Activated CD8-positive, alpha-beta memory T cell treated with anti-CD3 and anti-CD28 coated beads, Interleukin-2, amount 10 ng/mL, durations not matched to agents 7 days and 5 days (primary cell): Measurements from ENCODE around the gene ZNF254. TPM values are rescaled to one million over a fixed set of nuclear protein-coding genes. Genes with fewer than 3 reads are reported as not detected.
"Not testable (repeated sequence)": the region's sequence is repeated elsewhere in the genome, so short reads cannot be mapped to it uniquely, and the experiment has no call there.

Source experiments
- ATAC-seq: fragments of 150-1000 bp; cut with Tn5 transposase; one replicate; pipeline ENCODE4 v1.10.0; 2021; ENCODE audit warnings: moderate library complexity
- CTCF ChIA-PET: fragments of 350-600 bp; sonication (Branson Sonifier 250); formaldehyde crosslinking; loops from one replicate; lab custom pipeline; 2021; ENCODE audit warnings: antibody characterized with exemption; lab: Charles Lee
- DNase-seq: peaks from one replicate; pipeline ENCODE4 v3.0.0-alpha.2; 2020
- H3K27ac Mint-ChIP-seq: one replicate; pipeline ENCODE4 v1.8.0; 2021; ENCODE audit warnings: mild to moderate bottlenecking, mixed read lengths
- H3K27me3 Mint-ChIP-seq: one replicate; pipeline ENCODE4 v1.8.0; 2021; ENCODE audit warnings: mixed read lengths
- H3K36me3 Mint-ChIP-seq: one replicate; pipeline ENCODE4 v1.8.0; 2021; ENCODE audit warnings: mild to moderate bottlenecking, mixed read lengths
- H3K4me1 Mint-ChIP-seq: one replicate; pipeline ENCODE4 v1.8.0; 2021; ENCODE audit warnings: mixed read lengths
- H3K4me3 Mint-ChIP-seq: one replicate; pipeline ENCODE4 v1.8.0; 2021; ENCODE audit warnings: mild to moderate bottlenecking, moderate library complexity, mixed read lengths
- H3K9me3 Mint-ChIP-seq: one replicate; pipeline ENCODE4 v1.8.0; 2022; ENCODE audit warnings: low read depth, mixed read lengths
- total RNA-seq, 2 experiments: library from RNA; stranded (reverse); gene quantifications; one replicate each; pipeline ENCODE4 v1.2.3, GENCODE V29; 2021

ZNF254 gene
- total RNA-seq, 2 experiments from 2014 or later: 9.9 to 13.7 TPM

DNA sequence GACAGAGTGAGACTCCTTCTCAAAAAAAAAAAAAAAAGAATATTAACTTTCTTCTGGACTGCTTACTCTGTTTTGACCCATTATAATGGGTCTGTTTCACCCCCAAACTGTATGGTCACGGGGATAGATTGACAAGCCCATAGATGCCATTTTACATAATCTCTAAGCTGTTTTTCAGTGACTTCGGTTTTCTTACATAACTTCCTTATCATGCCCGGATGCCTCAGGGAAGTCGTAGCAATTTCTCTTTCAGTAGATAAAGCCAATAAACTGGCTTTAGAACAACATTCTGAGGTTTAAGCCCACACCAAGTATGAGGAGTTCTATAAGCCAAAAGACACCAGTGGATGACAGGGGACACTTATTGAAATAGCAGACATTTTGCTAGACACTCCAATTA lies 5.9 kb upstream of the ZNF254 start:
- peaks cover 12% of the 10 kb centered on the region for H3K9me3 Mint-ChIP-seq
- no peaks in the 10 kb centered on the region for H3K4me1 Mint-ChIP-seq
- H3K27me3 Mint-ChIP-seq: no peaks in the 10 kb centered on the region
- ATAC-seq (no peak), DNase-seq (no peak)
- no peak overlapping the region for H3K27ac Mint-ChIP-seq
- H3K36me3 Mint-ChIP-seq: peaks cover 29% of the 10 kb centered on the region
- CTCF ChIA-PET: no interaction called here
- no peak overlapping the region for H3K4me3 Mint-ChIP-seq

DNA sequence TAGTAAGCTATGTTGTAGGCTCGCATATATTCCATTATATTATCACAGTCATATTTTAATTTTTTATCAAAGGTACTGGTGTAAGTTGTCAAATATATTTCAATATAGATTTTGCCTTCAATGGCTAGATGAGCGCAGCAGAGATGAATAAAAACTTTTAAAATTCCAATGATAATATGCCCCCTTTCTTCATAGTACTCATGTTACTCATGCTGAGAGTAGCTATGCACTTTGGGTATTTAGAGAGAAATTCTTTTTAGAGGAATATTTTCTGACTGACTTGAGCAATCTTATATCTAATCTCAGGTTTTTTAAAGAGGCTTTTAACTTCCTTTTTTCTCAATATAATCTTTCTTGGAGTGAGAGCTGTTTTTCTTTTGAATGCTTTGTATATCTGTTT lies 11.4 kb downstream of the ZNF254 start:
- ATAC-seq: no peak
- H3K4me1 Mint-ChIP-seq: peaks cover 9% of the 10 kb centered on the region
- H3K4me3 Mint-ChIP-seq: no peak overlapping the region
- no peak overlapping the region for H3K27ac Mint-ChIP-seq
- H3K9me3 Mint-ChIP-seq: peaks cover 24% of the 10 kb centered on the region
- CTCF ChIA-PET: no interaction called here
- peaks cover 77% of the 10 kb centered on the region for H3K36me3 Mint-ChIP-seq
- no peak for DNase-seq
- no peaks in the 10 kb centered on the region for H3K27me3 Mint-ChIP-seq

DNA sequence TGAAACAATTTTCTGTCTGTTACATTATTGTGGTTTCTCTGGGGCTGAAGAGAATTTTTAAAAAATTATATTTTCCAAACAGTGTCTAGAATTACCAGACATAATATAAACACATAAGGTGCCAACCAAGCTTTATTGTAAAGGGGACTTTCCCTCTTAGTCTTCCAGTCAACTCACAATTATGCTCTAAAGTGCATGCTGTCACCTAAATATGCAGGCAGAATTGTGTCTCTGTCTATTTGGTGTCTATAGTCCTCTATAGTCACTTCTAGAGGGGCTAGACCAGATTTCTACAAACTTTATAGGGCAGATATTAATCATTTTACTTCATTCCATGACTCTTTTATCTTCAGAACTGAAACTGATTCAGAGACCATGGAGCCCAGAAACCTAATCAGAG lies 12.8 kb downstream of the ZNF254 start:
- no peaks in the 10 kb centered on the region for H3K27me3 Mint-ChIP-seq
- ATAC-seq (no peak), DNase-seq (no peak)
- CTCF ChIA-PET: no interaction called here
- no peak overlapping the region for H3K4me3 Mint-ChIP-seq
- peaks cover 5% of the 10 kb centered on the region for H3K4me1 Mint-ChIP-seq
- peaks cover 81% of the 10 kb centered on the region for H3K36me3 Mint-ChIP-seq
- H3K27ac Mint-ChIP-seq: no peak overlapping the region
- peaks cover 22% of the 10 kb centered on the region for H3K9me3 Mint-ChIP-seq

DNA sequence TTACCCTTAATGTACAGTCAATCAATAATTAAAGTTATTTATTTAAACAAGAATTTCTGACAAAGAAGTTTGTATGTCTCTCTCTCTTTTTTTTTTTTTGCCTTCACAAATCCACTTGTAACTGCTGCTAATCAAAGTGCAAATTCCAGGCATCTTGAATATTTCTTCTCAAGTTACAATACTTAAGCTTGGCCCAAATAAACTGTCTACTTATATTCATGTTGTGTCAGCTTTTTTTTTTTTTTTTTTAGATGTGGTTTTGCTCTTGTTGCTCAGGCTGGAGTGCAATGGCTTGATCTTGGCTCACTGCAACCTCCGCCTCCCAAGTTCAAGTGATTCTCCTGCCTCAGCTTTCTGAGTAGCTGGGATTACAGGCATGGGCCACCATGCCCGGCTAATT lies 13.6 kb downstream of the ZNF254 start:
- Mint-ChIP-seq H3K36me3 (peaks cover 81% of the 10 kb centered on the region), H3K9me3 (peaks cover 18% of the 10 kb centered on the region)

DNA sequence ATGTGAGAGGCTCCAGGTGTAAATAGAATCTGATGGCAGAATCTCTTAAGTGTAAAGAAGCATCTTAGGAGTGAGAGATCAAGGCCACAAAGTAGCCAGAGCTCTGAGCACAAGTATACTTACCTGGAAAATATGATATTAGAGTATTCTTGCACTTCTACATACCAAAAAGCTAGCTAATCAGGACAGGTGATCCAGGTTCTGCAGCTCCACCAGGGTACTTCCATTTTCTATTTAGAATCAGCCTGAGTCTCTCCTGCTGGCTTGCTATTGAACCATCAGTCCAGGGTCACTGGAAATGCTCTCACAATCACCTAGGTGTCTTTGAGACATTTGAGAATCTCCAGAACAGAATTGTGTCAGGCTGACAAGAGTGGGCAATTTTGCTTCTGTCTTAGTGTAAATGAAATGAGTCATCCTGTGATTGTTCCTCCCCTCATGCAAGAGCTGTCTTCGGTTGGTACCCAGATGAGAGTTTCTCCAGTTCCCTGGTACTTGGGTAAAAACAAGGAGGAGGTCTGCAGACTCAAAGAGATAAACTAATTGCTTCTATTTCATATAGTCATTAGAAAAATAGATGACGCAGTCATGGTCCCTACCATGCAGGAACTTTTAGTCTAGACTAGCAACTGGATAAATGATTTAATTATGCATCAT lies 14.6 kb downstream of the ZNF254 start:
- no peaks in the 10 kb centered on the region for H3K27me3 Mint-ChIP-seq
- CTCF ChIA-PET: no interaction called here
- H3K4me1 Mint-ChIP-seq: no peaks in the 10 kb centered on the region
- peaks cover 80% of the 10 kb centered on the region for H3K36me3 Mint-ChIP-seq
- peaks cover 20% of the 10 kb centered on the region for H3K9me3 Mint-ChIP-seq
- H3K27ac Mint-ChIP-seq: no peak overlapping the region
- no peak overlapping the region for H3K4me3 Mint-ChIP-seq
- DNase-seq (no peak), ATAC-seq (no peak)

More for the DNA sequence above, 13.6 kb downstream of the ZNF254 start:
- H3K4me1 Mint-ChIP-seq, H3K27ac Mint-ChIP-seq, ATAC-seq, DNase-seq, H3K27me3 Mint-ChIP-seq, CTCF ChIA-PET, H3K4me3 Mint-ChIP-seq: not testable (repeated sequence)

DNA sequence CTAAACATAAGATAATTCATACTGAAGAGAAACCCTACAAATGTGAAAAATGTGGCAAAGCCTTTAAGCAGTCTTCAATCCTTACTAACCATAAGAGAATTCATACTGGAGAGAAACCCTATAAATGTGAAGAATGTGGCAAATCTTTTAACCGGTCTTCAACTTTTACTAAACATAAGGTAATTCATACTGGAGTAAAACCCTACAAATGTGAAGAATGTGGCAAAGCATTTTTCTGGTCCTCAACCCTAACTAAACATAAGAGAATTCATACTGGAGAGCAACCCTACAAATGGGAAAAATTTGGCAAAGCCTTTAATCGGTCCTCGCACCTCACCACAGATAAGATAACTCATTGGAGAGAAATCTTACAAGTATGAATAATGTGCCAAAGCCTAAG lies 40.6 kb downstream of the ZNF254 start:
- peaks cover 73% of the 10 kb centered on the region for H3K36me3 Mint-ChIP-seq
- H3K9me3 Mint-ChIP-seq: peaks cover 42% of the 10 kb centered on the region
- no peaks in the 10 kb centered on the region for H3K4me1 Mint-ChIP-seq
- no peak for DNase-seq
- no peak for ATAC-seq
- H3K4me3 Mint-ChIP-seq: no peak overlapping the region
- no peaks in the 10 kb centered on the region for H3K27me3 Mint-ChIP-seq
- CTCF ChIA-PET: no interaction called here
- no peak overlapping the region for H3K27ac Mint-ChIP-seq

DNA sequence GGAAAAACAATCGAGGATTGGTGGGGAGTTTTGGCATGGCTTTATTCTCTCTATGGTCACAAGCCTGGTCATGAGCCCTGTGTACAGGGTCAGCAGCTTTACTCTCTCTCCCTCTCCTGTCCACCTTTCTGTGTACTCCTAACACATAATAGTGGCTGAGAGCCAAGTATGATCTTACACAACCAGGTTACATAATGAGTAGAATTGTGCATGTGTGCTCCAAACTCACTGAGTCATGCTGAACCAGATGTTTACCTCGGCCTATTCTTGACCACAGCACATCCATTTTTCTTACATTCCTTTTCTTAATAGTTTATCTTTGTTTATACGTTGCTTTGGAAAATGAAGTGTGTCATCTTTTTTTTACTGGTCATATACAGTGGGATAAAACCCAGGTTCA lies 53.1 kb downstream of the ZNF254 start:
- Mint-ChIP-seq H3K27me3 (no peaks in the 10 kb centered on the region), H3K36me3 (peaks cover 26% of the 10 kb centered on the region), H3K9me3 (peaks cover 39% of the 10 kb centered on the region), H3K27ac (no peak overlapping the region), H3K4me3 (no peak overlapping the region), H3K4me1 (no peaks in the 10 kb centered on the region)
- ATAC-seq (no peak), DNase-seq (no peak)
- CTCF ChIA-PET: no interaction called here

DNA sequence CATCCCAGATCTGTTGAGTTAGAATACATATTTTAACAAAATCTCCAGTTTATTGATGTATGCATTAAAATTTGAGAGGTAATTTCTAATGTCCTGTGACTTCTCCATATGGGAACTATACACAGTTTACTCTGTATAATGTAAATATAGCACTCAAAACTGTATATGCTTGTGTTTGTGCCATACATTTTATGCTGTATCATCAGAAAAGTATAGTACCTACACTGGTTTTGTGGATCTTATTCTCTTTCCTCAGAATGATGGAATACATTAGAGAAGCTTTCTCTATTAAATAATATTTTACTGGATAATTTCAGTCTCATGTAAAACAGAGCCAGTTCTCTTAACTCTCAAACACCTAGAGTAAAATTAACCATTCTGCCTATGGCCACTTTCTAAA lies 53.6 kb downstream of the ZNF254 start:
- peaks cover 24% of the 10 kb centered on the region for H3K36me3 Mint-ChIP-seq
- H3K27ac Mint-ChIP-seq: no peak overlapping the region
- CTCF ChIA-PET: interaction anchor here (1.0 kb wide), 1 partner anchor 20 kb away, joined by 3 read pairs; no protein-coding TSS in a partner anchor
- ATAC-seq: no peak
- no peaks in the 10 kb centered on the region for H3K27me3 Mint-ChIP-seq
- no peak for DNase-seq
- H3K4me3 Mint-ChIP-seq: no peak overlapping the region
- no peaks in the 10 kb centered on the region for H3K4me1 Mint-ChIP-seq
- peaks cover 40% of the 10 kb centered on the region for H3K9me3 Mint-ChIP-seq

DNA sequence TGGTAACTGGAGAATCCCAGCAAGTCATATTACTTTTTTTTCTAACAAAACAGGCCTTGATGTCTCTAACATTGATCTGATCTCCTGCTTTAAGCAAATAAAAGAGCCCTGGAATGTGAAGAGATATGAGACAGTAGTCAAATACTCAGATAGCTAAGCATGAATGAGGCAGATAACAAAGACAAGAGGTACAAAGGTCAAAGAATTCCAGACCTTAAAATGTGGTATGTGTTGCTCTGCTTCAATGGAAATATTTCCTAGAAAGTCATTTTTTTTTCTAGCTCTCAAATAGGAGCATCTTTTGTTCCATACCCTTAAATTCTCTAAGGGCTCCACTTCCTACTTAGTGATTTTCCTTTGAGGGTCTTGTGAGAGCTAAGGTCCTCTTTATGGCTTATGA lies 54.6 kb downstream of the ZNF254 start:
- ATAC-seq: no peak
- H3K4me3 Mint-ChIP-seq: no peak overlapping the region
- H3K27me3 Mint-ChIP-seq: no peaks in the 10 kb centered on the region
- peaks cover 17% of the 10 kb centered on the region for H3K36me3 Mint-ChIP-seq
- H3K9me3 Mint-ChIP-seq: peaks cover 36% of the 10 kb centered on the region
- H3K4me1 Mint-ChIP-seq: no peaks in the 10 kb centered on the region
- CTCF ChIA-PET: interaction anchor here (1.0 kb wide), 1 partner anchor 19 kb away, joined by 3 read pairs; no protein-coding TSS in a partner anchor
- DNase-seq: no peak
- H3K27ac Mint-ChIP-seq: no peak overlapping the region

DNA sequence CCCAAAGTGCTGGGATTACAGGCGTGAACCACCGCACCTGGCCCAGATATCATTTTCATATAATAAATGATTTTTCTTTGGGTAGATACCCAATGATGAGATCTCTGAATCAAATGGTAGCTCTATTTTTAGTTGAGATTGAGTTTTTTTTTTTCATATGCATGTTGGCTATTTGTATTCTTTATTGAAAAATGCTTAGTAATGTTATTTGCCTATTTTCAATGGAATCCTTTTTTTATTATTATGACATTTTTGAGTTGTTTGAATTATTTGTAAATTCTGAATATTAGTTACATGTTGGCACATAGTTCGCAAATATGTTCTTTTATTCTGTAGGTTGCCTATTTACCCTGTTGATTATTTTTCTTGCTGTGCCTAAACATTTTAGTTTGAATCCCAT lies 55.8 kb downstream of the ZNF254 start:
- CTCF ChIA-PET: no interaction called here
- H3K36me3 Mint-ChIP-seq: peaks cover 13% of the 10 kb centered on the region
- peaks cover 35% of the 10 kb centered on the region for H3K9me3 Mint-ChIP-seq

DNA sequence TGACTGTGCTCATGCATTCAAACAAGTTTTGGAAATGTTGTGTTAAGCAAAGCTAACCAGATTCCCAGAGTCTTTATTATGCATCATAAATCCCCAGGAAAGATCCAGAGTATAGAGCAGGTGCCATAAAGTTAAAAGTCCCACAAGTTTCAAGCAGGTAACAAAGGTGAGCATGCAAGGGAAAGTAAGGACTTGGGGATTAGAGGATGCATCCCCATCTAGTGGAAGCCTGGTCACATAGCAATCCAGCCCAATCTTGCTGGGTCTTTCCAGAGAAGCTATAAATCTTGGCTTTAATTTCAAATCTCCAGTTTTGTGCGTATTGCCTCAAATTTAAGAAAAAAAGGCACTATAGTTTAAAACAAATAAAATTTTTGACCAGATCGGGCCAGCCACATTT lies 72.7 kb downstream of the ZNF254 start:
- DNase-seq: no peak
- H3K27me3 Mint-ChIP-seq: no peaks in the 10 kb centered on the region
- H3K4me3 Mint-ChIP-seq: no peak overlapping the region
- no peaks in the 10 kb centered on the region for H3K36me3 Mint-ChIP-seq
- no peak for ATAC-seq
- no peaks in the 10 kb centered on the region for H3K4me1 Mint-ChIP-seq
- CTCF ChIA-PET: no interaction called here
- peaks cover 28% of the 10 kb centered on the region for H3K9me3 Mint-ChIP-seq
- no peak overlapping the region for H3K27ac Mint-ChIP-seq

More for the DNA sequence above, 55.8 kb downstream of the ZNF254 start:
- H3K4me3 Mint-ChIP-seq: no peak overlapping the region
- ATAC-seq: no peak
- no peak overlapping the region for H3K27ac Mint-ChIP-seq
- no peak for DNase-seq
- no peaks in the 10 kb centered on the region for H3K4me1 Mint-ChIP-seq
- H3K27me3 Mint-ChIP-seq: no peaks in the 10 kb centered on the region

DNA sequence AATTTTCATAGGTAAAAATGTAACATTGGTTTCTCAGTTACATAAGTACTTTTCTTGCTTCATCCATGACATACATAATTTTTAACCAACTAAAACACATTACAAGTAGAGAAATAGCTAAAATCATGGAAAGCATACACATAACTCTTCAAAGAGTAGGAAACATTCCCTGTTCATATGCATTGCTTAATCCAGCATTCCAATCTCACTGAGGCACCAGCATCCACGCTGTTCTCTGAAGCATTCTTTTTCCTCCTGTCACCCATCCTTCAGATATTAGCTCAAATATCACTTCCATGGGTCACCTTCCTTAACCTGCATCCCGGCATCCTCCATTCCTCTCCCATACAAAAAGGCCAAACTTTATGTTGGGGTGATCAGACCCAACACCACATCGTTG lies 79.1 kb downstream of the ZNF254 start:
- Mint-ChIP-seq H3K4me1 (no peaks in the 10 kb centered on the region), H3K36me3 (no peaks in the 10 kb centered on the region), H3K4me3 (no peak overlapping the region), H3K27me3 (no peaks in the 10 kb centered on the region), H3K27ac (no peak overlapping the region), H3K9me3 (peaks cover 33% of the 10 kb centered on the region)
- ATAC-seq (no peak), DNase-seq (no peak)
- CTCF ChIA-PET: no interaction called here

DNA sequence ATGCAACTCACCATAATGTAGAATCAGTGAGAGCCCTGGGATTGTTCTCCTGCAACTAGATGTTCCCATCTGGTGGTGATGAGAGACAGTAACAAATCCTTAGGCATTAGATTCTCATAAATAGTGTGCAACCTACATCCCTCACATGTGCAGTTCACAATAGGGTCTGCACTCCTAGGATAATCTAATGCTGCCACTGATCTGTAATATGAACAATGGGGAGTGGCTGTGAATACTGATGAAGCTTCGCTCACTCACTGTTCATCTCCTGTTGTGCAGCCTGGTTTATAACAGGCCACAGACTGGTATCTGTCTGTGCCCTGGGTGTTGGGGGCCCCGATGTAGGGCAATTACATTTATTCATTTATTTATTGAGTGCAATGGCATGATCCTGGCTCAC lies 86.9 kb downstream of the ZNF254 start:
- no peak for DNase-seq
- peaks cover 22% of the 10 kb centered on the region for H3K9me3 Mint-ChIP-seq
- no peak overlapping the region for H3K27ac Mint-ChIP-seq
- ATAC-seq: no peak
- no peaks in the 10 kb centered on the region for H3K27me3 Mint-ChIP-seq
- H3K4me3 Mint-ChIP-seq: no peak overlapping the region
- peaks cover 4% of the 10 kb centered on the region for H3K36me3 Mint-ChIP-seq
- no peaks in the 10 kb centered on the region for H3K4me1 Mint-ChIP-seq
- CTCF ChIA-PET: no interaction called here

DNA sequence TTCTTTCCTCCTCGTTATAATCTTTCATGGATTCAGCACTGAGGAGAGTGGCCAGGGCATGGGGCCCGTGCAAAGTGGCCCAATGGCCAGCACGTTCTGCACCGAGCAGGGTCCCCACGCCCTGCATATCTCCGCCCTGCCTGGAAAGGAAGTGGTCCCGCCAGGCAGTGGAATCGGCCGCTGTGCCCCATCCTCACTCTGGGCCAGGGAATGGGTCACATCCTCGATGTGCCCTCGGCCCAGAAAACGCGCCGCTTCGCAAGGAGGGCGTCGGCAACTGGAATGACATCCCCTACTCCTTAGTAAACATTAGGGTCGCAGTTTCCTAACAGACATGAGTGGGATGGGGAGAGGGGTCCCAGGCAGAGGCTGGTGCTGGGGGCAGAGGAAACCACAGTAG lies 90.7 kb downstream of the ZNF254 start:
- H3K9me3 Mint-ChIP-seq: peaks cover 30% of the 10 kb centered on the region
- no peak overlapping the region for H3K4me3 Mint-ChIP-seq
- DNase-seq (no peak), ATAC-seq (no peak)
- no peak overlapping the region for H3K27ac Mint-ChIP-seq
- CTCF ChIA-PET: no interaction called here
- H3K36me3 Mint-ChIP-seq: peaks cover 3% of the 10 kb centered on the region
- no peaks in the 10 kb centered on the region for H3K4me1 Mint-ChIP-seq
- H3K27me3 Mint-ChIP-seq: no peaks in the 10 kb centered on the region
